ENCODE results near the gene LRRC57. TPM values are rescaled to one million over a fixed set of nuclear protein-coding genes. Genes with fewer than 3 reads are reported as not detected.

The LRRC57 gene
- total RNA-seq, 1 donor = 19.9 TPM

DNA sequence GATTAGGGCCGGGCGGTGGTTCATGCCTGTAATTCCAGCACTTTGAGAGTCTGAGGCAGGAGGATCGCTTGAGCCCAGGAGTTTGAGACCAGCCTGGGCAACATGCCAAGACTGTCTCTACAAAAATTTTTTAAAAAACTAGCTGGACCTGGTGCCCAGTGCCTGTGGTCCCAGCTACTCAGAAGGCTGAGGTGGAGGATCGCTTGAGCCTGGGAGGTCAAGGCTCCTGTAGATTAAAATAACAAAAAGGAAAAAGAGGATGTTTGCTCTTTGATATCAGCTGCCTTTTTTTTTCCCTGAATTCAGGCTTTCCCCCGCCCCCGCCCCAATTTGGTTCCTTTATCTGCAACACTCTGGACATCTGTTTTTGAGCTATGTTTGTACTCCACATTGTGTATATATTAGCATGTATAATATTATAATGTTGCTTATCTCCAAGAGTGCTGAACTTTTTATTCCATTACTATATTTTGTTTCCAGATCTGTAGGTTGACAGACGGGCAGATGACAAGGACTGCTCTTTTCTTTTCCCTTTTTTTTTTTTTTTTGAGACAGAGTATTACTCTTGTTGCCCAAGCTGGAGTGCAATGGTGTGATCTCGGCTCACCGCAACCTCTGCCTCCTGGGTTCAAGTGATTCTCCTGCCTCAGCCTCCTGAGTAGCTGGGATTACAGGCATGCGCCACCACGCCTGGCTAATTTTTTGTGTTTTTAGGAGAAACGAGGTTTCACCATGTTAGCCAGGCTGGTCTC, 48.6 kb downstream of the LRRC57 start:
- no peak overlapping the region for H3K4me3 ChIP-seq (ENCODE audit: low read depth, low read length)
- no peak for TF ChIP-seq CTCF (IDR thresholded peaks at IDR 0.05; ENCODE audit: insufficient read depth, low read depth, low read length)
- peak; percentile 46 for DNase-seq (ENCODE audit: low read depth)

DNA sequence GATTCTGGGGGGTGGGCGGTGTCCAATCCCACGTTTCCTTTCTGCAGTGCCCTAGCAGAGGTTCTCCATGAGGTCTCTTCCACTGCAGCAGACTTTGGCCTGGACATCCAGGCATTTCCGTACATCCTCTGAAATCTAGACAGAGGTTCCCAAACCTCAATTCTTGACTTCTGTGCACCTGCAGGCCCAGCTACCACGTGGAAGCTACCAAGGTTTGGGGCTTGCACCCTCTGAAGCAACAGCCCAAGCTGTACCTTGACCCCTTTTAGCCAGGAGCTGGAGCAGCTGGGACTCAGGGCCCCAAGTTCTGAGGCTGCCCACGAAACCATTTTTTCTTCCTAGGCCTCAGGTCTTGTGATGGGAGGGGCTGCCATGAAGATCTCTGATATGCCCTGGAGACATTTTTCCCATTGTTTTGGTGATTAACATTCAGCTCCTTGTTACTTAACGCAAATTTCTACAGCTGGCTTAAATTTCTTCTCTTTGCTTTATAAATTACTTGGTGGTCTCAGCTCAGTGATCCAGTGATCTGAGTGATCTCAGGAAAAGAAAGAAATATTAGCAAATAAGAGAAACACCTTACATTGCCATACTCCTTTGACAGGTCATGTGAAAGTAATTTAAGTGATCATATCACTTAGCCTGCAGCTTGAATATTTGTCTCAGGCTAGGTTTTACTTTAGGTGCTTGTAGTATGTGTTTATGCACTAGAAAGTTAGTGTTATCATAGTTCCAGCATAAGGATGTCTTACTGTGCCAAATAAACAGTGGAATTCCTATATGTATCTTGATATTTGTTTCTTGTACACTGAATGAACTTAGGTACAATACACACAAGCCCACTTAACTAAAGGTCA, 50.2 kb downstream of the LRRC57 start:
- no peak overlapping the region for H3K4me3 ChIP-seq (ENCODE audit: low read depth, low read length)
- no peak for DNase-seq (ENCODE audit: low read depth)
- no peak for TF ChIP-seq CTCF (IDR thresholded peaks at IDR 0.05; ENCODE audit: insufficient read depth, low read depth, low read length)

DNA sequence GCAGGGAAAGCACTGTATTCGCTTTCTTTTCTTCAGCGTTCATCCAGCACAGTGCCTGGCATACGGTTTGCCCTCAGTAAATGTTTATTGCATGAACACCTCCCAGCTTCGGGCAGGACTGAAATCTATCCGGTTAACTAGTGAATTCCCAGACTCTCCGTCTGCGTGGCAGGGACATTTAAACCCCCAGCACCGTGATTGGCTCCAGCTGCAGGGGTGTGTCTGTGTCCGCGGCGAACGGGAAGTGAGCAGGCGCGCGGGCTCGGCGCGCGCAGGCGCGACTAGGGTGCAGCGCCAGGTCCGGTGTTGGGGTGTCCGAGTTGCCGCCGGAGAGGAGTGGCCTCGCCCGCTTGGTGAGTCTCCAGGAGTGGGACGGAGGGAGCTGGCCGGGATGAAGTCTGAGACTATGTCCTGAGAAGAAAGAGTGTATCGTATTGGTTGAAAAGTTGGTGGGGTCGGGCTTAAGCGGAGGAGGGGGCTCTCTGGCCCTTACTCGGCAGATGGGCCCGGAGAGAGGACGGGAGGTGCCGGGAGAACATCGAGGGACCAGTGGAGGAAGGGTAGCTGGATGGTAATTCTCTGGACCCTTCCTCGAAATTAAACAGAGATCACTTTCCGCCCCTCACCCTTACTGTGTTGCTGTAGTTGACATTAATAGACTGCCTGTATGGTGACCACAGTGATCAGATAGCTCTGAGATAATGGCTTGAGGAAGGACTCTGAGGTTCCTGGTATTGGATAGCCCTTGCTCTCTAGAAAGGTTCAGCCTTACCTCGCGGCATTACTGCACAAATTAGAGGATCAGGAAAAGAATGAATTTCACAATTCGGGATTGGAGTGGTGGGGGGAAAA, 53.0 kb downstream of the LRRC57 start, which contains the start of gene SNAP23:
SNAP23 (plus strand) TSS at position 274 of the 852 bp plus-strand sequence. CDS start 16,213 bp downstream, outside the sequence.
- peak within 1 kb of the TSS; percentile 98 for H3K4me3 ChIP-seq (ENCODE audit: low read depth, low read length)
- TF ChIP-seq CTCF (IDR thresholded peaks at IDR 0.05; ENCODE audit: insufficient read depth, low read depth, low read length) = no peak
- DNase-seq (ENCODE audit: low read depth) = peak; percentile 98

GRCh38 chr15:42494998-42495360, 53.6 kb downstream of the LRRC57 start:
- TF ChIP-seq CTCF (IDR thresholded peaks at IDR 0.05; ENCODE audit: insufficient read depth, low read depth, low read length) = no peak
- peak overlapping the region; percentile 98 for H3K4me3 ChIP-seq (ENCODE audit: low read depth, low read length)
- DNase-seq (ENCODE audit: low read depth) = peak; percentile 84

DNA sequence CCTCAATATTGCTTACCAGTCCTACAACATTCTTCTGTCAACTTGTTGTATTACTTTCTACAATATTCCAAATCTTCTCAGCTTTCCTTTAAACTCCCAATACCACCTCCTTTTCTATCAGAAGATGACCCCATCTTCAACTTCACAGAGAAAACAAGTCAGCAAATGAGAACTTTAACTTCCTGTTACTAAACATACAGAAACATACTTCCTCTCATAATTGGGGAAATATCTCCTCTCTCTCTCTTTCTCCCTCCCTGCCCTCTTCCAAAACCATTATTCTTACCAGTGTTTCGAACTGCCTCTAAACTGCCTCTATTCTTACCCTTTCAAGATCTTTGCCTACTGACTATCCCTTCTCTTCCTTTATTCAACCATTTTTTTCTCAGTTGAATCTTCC, 54.9 kb downstream of the LRRC57 start:
- TF ChIP-seq CTCF (IDR thresholded peaks at IDR 0.05; ENCODE audit: insufficient read depth, low read depth, low read length) = no peak
- DNase-seq (ENCODE audit: low read depth) = no peak
- H3K4me3 ChIP-seq (ENCODE audit: low read depth, low read length) = no peak overlapping the region

GRCh38 chr15:42491539-42492225, 56.9 kb downstream of the LRRC57 start:
- peak overlapping the region; percentile 98 for H3K4me3 ChIP-seq (ENCODE audit: low read depth, low read length)
- DNase-seq (ENCODE audit: low read depth) = peak; percentile 55
- no peak for TF ChIP-seq CTCF (IDR thresholded peaks at IDR 0.05; ENCODE audit: insufficient read depth, low read depth, low read length)

Measured in fibroblast of villous mesenchyme (primary cell).